ENCODE results near the gene SLAMF9. TPM values are rescaled to one million over a fixed set of nuclear protein-coding genes. Genes with fewer than 3 reads are reported as not detected.

The SLAMF9 gene
- total RNA-seq, 1 experiment from 2014 or later = not detected

- intact Hi-C loops (cut with micrococcal nuclease; ENCODE audit: unreplicated experiment) = no loop called here
- Histone ChIP-seq H3K27ac (ENCODE audit: low read length) (no peak overlapping the region), H3K4me3 (ENCODE audit: low read depth in 2 of 2, low read length in 2 of 2) (no peak overlapping the region), H3K9me3 (ENCODE audit: control insufficient read depth, insufficient read depth, low read depth, low read length) (no peaks in the 10 kb centered on the region), H3K36me3 (ENCODE audit: control insufficient read depth, insufficient read depth, low read length) (no peaks in the 10 kb centered on the region), H3K4me1 (ENCODE audit: control insufficient read depth, insufficient read depth, low read length) (no peaks in the 10 kb centered on the region), H3K27me3 (ENCODE audit: control insufficient read depth, insufficient read depth, low read length) (no peaks in the 10 kb centered on the region; the same call in 1 of the 2 replicates)
- in situ Hi-C loops (cut with HindIII; ENCODE audit: low pct_unique_long_range_greater_than_20kb, low sequenced_read_pairs) = no loop called here
- TF ChIP-seq POLR2AphosphoS5 (IDR thresholded peaks at IDR 0.05; ENCODE audit: low read depth, low read length) (no peak), CTCF (IDR thresholded peaks at IDR 0.05) (no peak), TCF7L2 (IDR thresholded peaks at IDR 0.05; ENCODE audit: low read depth, low read length) (no peak)
- DNase-seq (ENCODE audit: low read depth, low spot score) = no peak
- ChIA-PET POLR2A (no interaction called here), CTCF (no interaction called here)
- no TSS peak for BruUV-seq (replicated peaks)
- no peak for ATAC-seq
Measured at GRCh38 chr1:159961636-159962035, 7.6 kb upstream of the SLAMF9 start.

GRCh38 chr1:159960721-159961381 lies 6.8 kb upstream of the SLAMF9 start:
- H3K36me3 ChIP-seq (ENCODE audit: control insufficient read depth, insufficient read depth, low read length) = no peaks in the 10 kb centered on the region
- ChIA-PET POLR2A (no interaction called here), CTCF (no interaction called here)
- intact Hi-C loops (cut with micrococcal nuclease; ENCODE audit: unreplicated experiment) = no loop called here
- no peak overlapping the region for H3K4me3 ChIP-seq (ENCODE audit: low read depth in 2 of 2, low read length in 2 of 2)
- TF ChIP-seq REST (IDR thresholded peaks at IDR 0.05; ENCODE audit: insufficient read depth in 1 of 2, low read depth in 2 of 2, low read length in 1 of 2) = no peak
- TF ChIP-seq POLR2AphosphoS5 (IDR thresholded peaks at IDR 0.05; ENCODE audit: low read depth, low read length) = no peak
- TF ChIP-seq TCF7L2 (IDR thresholded peaks at IDR 0.05; ENCODE audit: low read depth, low read length) = no peak
- no peak for TF ChIP-seq CTCF (IDR thresholded peaks at IDR 0.05)
- no peak for TF ChIP-seq SIN3A (IDR thresholded peaks at IDR 0.05; ENCODE audit: borderline replicate concordance, insufficient read depth, low read depth, low read length)
- H3K9me3 ChIP-seq (ENCODE audit: control insufficient read depth, insufficient read depth, low read depth, low read length) = no peaks in the 10 kb centered on the region
- DNase-seq (ENCODE audit: low read depth, low spot score) (no peak), ATAC-seq (no peak)
- no peaks in the 10 kb centered on the region for H3K4me1 ChIP-seq (ENCODE audit: control insufficient read depth, insufficient read depth, low read length)
- no TSS peak for BruUV-seq (replicated peaks)
- no peak overlapping the region for H3K27ac ChIP-seq (ENCODE audit: low read length)
- no peaks in the 10 kb centered on the region; the same call in 1 of the 2 replicates for H3K27me3 ChIP-seq (ENCODE audit: control insufficient read depth, insufficient read depth, low read length)
- in situ Hi-C loops (cut with HindIII; ENCODE audit: low pct_unique_long_range_greater_than_20kb, low sequenced_read_pairs) = no loop called here
